IMR-90 (cell line): ENCODE data around the gene CPEB3.

ENCODE experiments used
- CEBPB ChIP-seq: IDR thresholded peaks from 2 replicates; pipeline ENCODE4 v1.6.1; 2012; ENCODE audit warnings: low read depth, low read length, improper control_type of control experiment
- ELK1 ChIP-seq: fragments of 150-350 bp; IDR thresholded peaks from 2 replicates; pipeline ENCODE4 v1.6.1; 2016; ENCODE audit warnings: low read depth, mild to moderate bottlenecking, low read length, moderate library complexity, borderline replicate concordance
- MAFK ChIP-seq: IDR thresholded peaks from 2 replicates; pipeline ENCODE4 v1.6.1; 2012; ENCODE audit warnings: low read depth, low read length, improper control_type of control experiment
- POLR2A ChIP-seq: IDR thresholded peaks from 2 replicates; pipeline ENCODE4 v1.6.1; 2012; ENCODE audit warnings: mild to moderate bottlenecking, low read depth, low read length
- RCOR1 ChIP-seq: IDR thresholded peaks from 2 replicates; pipeline ENCODE4 v1.6.1; 2012; ENCODE audit warnings: mild to moderate bottlenecking, low read length, improper control_type of control experiment; ENCODE audit not compliant: insufficient replicate concordance
- RFX5 ChIP-seq: IDR thresholded peaks from 2 replicates; pipeline ENCODE4 v1.8.0; 2012; ENCODE audit warnings: low read depth, mild to moderate bottlenecking, low read length, moderate library complexity
- SMC3 ChIP-seq: fragments of 150-350 bp; IDR thresholded peaks from 2 replicates; pipeline ENCODE4 v1.6.1; 2016; ENCODE audit warnings: low read depth, mild to moderate bottlenecking, antibody characterized with exemption, low read length, moderate library complexity
- TF ChIP-seq, protein P1 (sequence below): conservative IDR thresholded peaks from 2 replicates; pipeline ENCODE4 v1.5.1; 2012; ENCODE audit warnings: mild to moderate bottlenecking, low read depth, low read length, improper control_type of control experiment
- TF ChIP-seq, protein P2 (sequence below): fragments of 150-350 bp; IDR thresholded peaks from 2 replicates; pipeline ENCODE4 v1.6.1; 2017; ENCODE audit warnings: mild to moderate bottlenecking, antibody characterized with exemption, low read length, low read depth

- TF ChIP-seq, protein P1, sequence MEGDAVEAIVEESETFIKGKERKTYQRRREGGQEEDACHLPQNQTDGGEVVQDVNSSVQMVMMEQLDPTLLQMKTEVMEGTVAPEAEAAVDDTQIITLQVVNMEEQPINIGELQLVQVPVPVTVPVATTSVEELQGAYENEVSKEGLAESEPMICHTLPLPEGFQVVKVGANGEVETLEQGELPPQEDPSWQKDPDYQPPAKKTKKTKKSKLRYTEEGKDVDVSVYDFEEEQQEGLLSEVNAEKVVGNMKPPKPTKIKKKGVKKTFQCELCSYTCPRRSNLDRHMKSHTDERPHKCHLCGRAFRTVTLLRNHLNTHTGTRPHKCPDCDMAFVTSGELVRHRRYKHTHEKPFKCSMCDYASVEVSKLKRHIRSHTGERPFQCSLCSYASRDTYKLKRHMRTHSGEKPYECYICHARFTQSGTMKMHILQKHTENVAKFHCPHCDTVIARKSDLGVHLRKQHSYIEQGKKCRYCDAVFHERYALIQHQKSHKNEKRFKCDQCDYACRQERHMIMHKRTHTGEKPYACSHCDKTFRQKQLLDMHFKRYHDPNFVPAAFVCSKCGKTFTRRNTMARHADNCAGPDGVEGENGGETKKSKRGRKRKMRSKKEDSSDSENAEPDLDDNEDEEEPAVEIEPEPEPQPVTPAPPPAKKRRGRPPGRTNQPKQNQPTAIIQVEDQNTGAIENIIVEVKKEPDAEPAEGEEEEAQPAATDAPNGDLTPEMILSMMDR = no peak
- TF ChIP-seq POLR2A = no peak
- TF ChIP-seq SMC3 = no peak
- no peak for TF ChIP-seq CEBPB
- no peak for TF ChIP-seq RFX5
- TF ChIP-seq RCOR1 = no peak
- TF ChIP-seq, protein P2, sequence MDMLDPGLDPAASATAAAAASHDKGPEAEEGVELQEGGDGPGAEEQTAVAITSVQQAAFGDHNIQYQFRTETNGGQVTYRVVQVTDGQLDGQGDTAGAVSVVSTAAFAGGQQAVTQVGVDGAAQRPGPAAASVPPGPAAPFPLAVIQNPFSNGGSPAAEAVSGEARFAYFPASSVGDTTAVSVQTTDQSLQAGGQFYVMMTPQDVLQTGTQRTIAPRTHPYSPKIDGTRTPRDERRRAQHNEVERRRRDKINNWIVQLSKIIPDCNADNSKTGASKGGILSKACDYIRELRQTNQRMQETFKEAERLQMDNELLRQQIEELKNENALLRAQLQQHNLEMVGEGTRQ = no peak
- TF ChIP-seq ELK1 = no peak
- no peak for TF ChIP-seq MAFK
Observed at GRCh38 chr10:92268748-92269147, 22.1 kb downstream of the CPEB3 start.
